HCT116 (cell line): ENCODE results near the gene ARHGAP33. TPM values are rescaled to one million over a fixed set of nuclear protein-coding genes. Genes with fewer than 3 reads are reported as not detected.

Experiments
- ATAC-seq: fragments of 200-7000 bp; cut with Tn5 transposase; 2 replicates; pipeline ENCODE4 v1.9.1; 2020; ENCODE audit warnings: mild to moderate bottlenecking, moderate library complexity
- BruUV-seq: library from RNA; stranded (reverse); fragments of 400-500 nt; replicated peaks from 2 replicates; lab custom pipeline; 2021; lab: Mats Ljungman, UMichigan
- CTCF ChIA-PET: fragments of 300-600 bp; sonication (Branson Sonifier 250); formaldehyde crosslinking; loops from one replicate; lab custom pipeline; 2021; ENCODE audit warnings: antibody characterized with exemption; lab: Charles Lee
- POLR2A ChIA-PET: fragments of 300-600, 350-600 bp; sonication (Branson Sonifier 250); formaldehyde crosslinking; loops from one replicate; lab custom pipeline; 2021; ENCODE audit warnings: antibody characterized with exemption; lab: Charles Lee
- RAD21 ChIA-PET, 2 experiments: fragments of 300-600 bp; sonication (Branson Sonifier 250); formaldehyde crosslinking; loops; one replicate each; lab custom pipeline; 2023; ENCODE audit warnings: low total read pairs in 2 of 2; ENCODE audit not compliant: uncharacterized antibody in 2 of 2, unreplicated experiment in 2 of 2, low non-redundant PET in 1 of 2; lab: Charles Lee
- DNase-seq: peaks from one replicate; pipeline ENCODE4 v3.0.0-alpha.2; 2010; ENCODE audit warnings: low read depth, low spot score
- H2AFZ ChIP-seq: fragments of 200-600 bp; shearing (Covaris generic), sonication (generic); 2 replicates; pipeline ENCODE4 v1.6.1; 2017; ENCODE audit warnings: low read depth, mixed run types, mixed read lengths, antibody characterized with exemption, low read length; ENCODE audit not compliant: poor library complexity, severe bottlenecking
- H3K27ac ChIP-seq: 2 replicates; pipeline ENCODE4 v1.5.1; 2012; ENCODE audit warnings: low read depth, low read length
- H3K27me3 ChIP-seq: fragments of 200-600 bp; sonication (generic); 2 replicates; pipeline ENCODE4 v1.6.1; 2016; ENCODE audit warnings: mixed run types, low read length, mixed read lengths; ENCODE audit not compliant: insufficient read depth
- H3K36me3 ChIP-seq, 2 experiments: fragments of 200-500 bp in 1 of 2; fragments of 200-600 bp in 1 of 2; sonication (Bioruptor generic) in 1 of 2; sonication (generic) in 1 of 2; 2 replicates each; pipeline versions ENCODE4 v1.5.1 to v1.6.1; 2014 to 2016; ENCODE audit warnings: low read length in 2 of 2, inconsistent platforms in 1 of 2, mixed read lengths in 1 of 2, mixed run types in 1 of 2; ENCODE audit not compliant: insufficient read depth in 2 of 2, control insufficient read depth in 1 of 2
- H3K4me1 ChIP-seq, 2 experiments: fragments of 200-600 bp in 1 of 2; sonication (generic) in 1 of 2; 2 replicates each; pipeline versions ENCODE4 v1.5.1 to v1.6.1; 2012 to 2017; ENCODE audit warnings: low read length in 2 of 2, inconsistent platforms in 1 of 2, mild to moderate bottlenecking in 1 of 2, mixed read lengths in 1 of 2, mixed run types in 1 of 2, moderate library complexity in 1 of 2; ENCODE audit not compliant: insufficient read depth in 2 of 2, control insufficient read depth in 1 of 2
- H3K4me2 ChIP-seq: fragments of 200-600 bp; sonication (generic); 2 replicates; pipeline ENCODE4 v1.6.1; 2017; ENCODE audit warnings: mixed run types, low read length, mixed read lengths
- H3K4me3 ChIP-seq, 2 experiments: fragments of 200-600 bp in 1 of 2; sonication (generic) in 1 of 2; replicated peaks in 1 of 2; 2 replicates each; pipeline ENCODE4 v1.5.1; 2011 to 2016; ENCODE audit warnings: low read length in 2 of 2, control low read depth in 1 of 2, low read depth in 1 of 2, mild to moderate bottlenecking in 1 of 2, mixed read lengths in 1 of 2, mixed run types in 1 of 2
- H3K79me2 ChIP-seq: fragments of 200-600 bp; sonication (generic); 2 replicates; pipeline ENCODE4 v1.6.1; 2017; ENCODE audit warnings: mild to moderate bottlenecking, mixed run types, low read length, moderate library complexity, mixed read lengths; ENCODE audit not compliant: insufficient read depth
- H3K9ac ChIP-seq: fragments of 200-600 bp; sonication (generic); 2 replicates; pipeline ENCODE4 v1.6.1; 2016; ENCODE audit warnings: low read length, mixed read lengths
- H3K9me2 ChIP-seq: fragments of 200-600 bp; sonication (generic), shearing (Covaris generic); 2 replicates; pipeline ENCODE4 v1.6.1; 2017; ENCODE audit warnings: mixed run types, mild to moderate bottlenecking, moderate library complexity; ENCODE audit not compliant: insufficient read depth
- H3K9me3 ChIP-seq, 2 experiments: fragments of 200-500 bp in 1 of 2; fragments of 200-600 bp in 1 of 2; sonication (Bioruptor generic) in 1 of 2; sonication (generic) in 1 of 2; 2 replicates each; pipeline ENCODE4 v1.6.1; 2014 to 2017; ENCODE audit warnings: low read length in 2 of 2, mixed read lengths in 2 of 2, inconsistent platforms in 1 of 2, low read depth in 1 of 2, mild to moderate bottlenecking in 1 of 2, mixed run types in 1 of 2, moderate library complexity in 1 of 2; ENCODE audit not compliant: control insufficient read depth in 1 of 2, insufficient read depth in 1 of 2
- H4K20me1 ChIP-seq: fragments of 200-600 bp; sonication (generic), shearing (Covaris generic); 2 replicates; pipeline ENCODE4 v1.6.1; 2017; ENCODE audit warnings: mixed run types, mild to moderate bottlenecking, moderate library complexity; ENCODE audit not compliant: insufficient read depth
- CEBPB ChIP-seq: IDR thresholded peaks from 2 replicates; pipeline ENCODE4 v1.6.1; 2012; ENCODE audit warnings: low read depth
- EGR1 ChIP-seq: IDR thresholded peaks from 2 replicates; pipeline ENCODE4 v1.6.1; 2012; ENCODE audit warnings: low read depth
- EZH2 ChIP-seq: fragments of 200-600 bp; sonication (generic); IDR thresholded peaks from 2 replicates; pipeline ENCODE4 v1.6.1; 2017; ENCODE audit warnings: antibody characterized with exemption, mixed run types
- EZH2phosphoT487 ChIP-seq: fragments of 200-600 bp; IDR thresholded peaks from 2 replicates; pipeline ENCODE4 v1.6.1; 2018; ENCODE audit warnings: antibody characterized with exemption, borderline replicate concordance
- FOSL1 ChIP-seq: IDR thresholded peaks from 2 replicates; pipeline ENCODE4 v1.6.1; 2012; ENCODE audit warnings: low read depth
- POLR2AphosphoS5 ChIP-seq: IDR thresholded peaks from 2 replicates; pipeline ENCODE4 v1.6.1; 2011; ENCODE audit warnings: mild to moderate bottlenecking, low read depth, low read length, moderate library complexity
- SIN3A ChIP-seq: IDR thresholded peaks from 2 replicates; pipeline ENCODE4 v1.6.1; 2012; ENCODE audit warnings: low read depth
- SRF ChIP-seq: IDR thresholded peaks from 2 replicates; pipeline ENCODE4 v1.6.1; 2012; ENCODE audit warnings: low read depth
- TCF7L2 ChIP-seq: IDR thresholded peaks from 2 replicates; pipeline ENCODE4 v1.7.0; 2011; ENCODE audit warnings: borderline replicate concordance, inconsistent platforms; ENCODE audit not compliant: insufficient read depth, insufficient read length; ENCODE audit errors: extremely low read depth
- YY1 ChIP-seq: IDR thresholded peaks from 2 replicates; pipeline ENCODE4 v1.6.1; 2011; ENCODE audit warnings: low read length, low read depth, moderate library complexity, mild to moderate bottlenecking; ENCODE audit not compliant: insufficient replicate concordance; ENCODE audit errors: extremely low read depth
- ZFX ChIP-seq: fragments of 450-650 bp; IDR thresholded peaks from 2 replicates; pipeline ENCODE4 v1.6.1; 2017
- ZNF274 ChIP-seq: fragments of 200-500 bp; sonication (Bioruptor generic); IDR thresholded peaks from 2 replicates; pipeline ENCODE4 v1.6.1; 2014; ENCODE audit warnings: mild to moderate bottlenecking, low read depth, low read length, inconsistent platforms
- intact Hi-C: fragments of 100-400 bp; cut with micrococcal nuclease; formaldehyde crosslinking; loops from 2 replicates; pipeline ENCODE4 v1.10.0; 2022
- total RNA-seq: library from RNA; stranded (reverse); gene quantifications from one replicate; pipeline ENCODE4 v1.2.1, GENCODE V29; 2021; ENCODE audit not compliant: unreplicated experiment
- TF ChIP-seq, protein P1 (sequence below): IDR thresholded peaks from 2 replicates; pipeline ENCODE4 v1.6.1; 2012
- TF ChIP-seq, protein P2 (sequence below), 3 experiments: fragments of 200-600 bp in 1 of 3; sonication (generic) in 1 of 3; IDR thresholded peaks in 2 of 3; conservative IDR thresholded peaks in 1 of 3; 2 replicates each; pipeline ENCODE4 v1.5.1; 2012 to 2017; ENCODE audit warnings: low read depth in 2 of 3, low read length in 2 of 3, antibody characterized with exemption in 1 of 3, borderline replicate concordance in 1 of 3, control low read depth in 1 of 3, mild to moderate bottlenecking in 1 of 3, mixed read lengths in 1 of 3, mixed run types in 1 of 3, moderate library complexity in 1 of 3; ENCODE audit not compliant: insufficient read depth in 1 of 3

ARHGAP33 gene
- total RNA-seq, 1 experiment from 2014 or later = 30.2 TPM

DNA sequence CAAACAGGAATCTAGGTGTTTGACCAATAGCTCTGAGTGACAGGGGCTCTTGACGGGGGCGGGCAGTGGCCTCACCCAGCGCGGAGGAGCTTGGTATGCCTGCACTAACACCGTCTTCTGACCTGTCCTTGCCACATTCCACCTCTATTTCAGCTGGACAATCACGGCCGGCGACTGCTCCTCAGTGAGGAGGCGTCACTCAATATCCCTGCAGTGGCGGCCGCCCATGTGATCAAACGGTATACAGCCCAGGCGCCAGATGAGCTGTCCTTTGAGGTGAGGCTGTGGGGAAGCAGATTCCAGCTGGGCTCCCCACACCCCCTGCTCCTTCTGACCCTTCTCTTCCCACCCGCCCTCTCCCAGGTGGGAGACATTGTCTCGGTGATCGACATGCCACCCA lies 4.7 kb downstream of the ARHGAP33 start:
- RAD21 ChIA-PET = no interaction called here
- DNase-seq = no peak
- TF ChIP-seq TCF7L2 = no peak
- TF ChIP-seq, protein P1, sequence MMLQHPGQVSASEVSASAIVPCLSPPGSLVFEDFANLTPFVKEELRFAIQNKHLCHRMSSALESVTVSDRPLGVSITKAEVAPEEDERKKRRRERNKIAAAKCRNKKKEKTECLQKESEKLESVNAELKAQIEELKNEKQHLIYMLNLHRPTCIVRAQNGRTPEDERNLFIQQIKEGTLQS = no peak
- TF ChIP-seq, protein P2, sequence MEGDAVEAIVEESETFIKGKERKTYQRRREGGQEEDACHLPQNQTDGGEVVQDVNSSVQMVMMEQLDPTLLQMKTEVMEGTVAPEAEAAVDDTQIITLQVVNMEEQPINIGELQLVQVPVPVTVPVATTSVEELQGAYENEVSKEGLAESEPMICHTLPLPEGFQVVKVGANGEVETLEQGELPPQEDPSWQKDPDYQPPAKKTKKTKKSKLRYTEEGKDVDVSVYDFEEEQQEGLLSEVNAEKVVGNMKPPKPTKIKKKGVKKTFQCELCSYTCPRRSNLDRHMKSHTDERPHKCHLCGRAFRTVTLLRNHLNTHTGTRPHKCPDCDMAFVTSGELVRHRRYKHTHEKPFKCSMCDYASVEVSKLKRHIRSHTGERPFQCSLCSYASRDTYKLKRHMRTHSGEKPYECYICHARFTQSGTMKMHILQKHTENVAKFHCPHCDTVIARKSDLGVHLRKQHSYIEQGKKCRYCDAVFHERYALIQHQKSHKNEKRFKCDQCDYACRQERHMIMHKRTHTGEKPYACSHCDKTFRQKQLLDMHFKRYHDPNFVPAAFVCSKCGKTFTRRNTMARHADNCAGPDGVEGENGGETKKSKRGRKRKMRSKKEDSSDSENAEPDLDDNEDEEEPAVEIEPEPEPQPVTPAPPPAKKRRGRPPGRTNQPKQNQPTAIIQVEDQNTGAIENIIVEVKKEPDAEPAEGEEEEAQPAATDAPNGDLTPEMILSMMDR (IDR thresholded peaks at IDR 0.05 in 2 of 3, conservative IDR thresholded peaks at IDR 0.05 in 1 of 3; ENCODE audit: borderline replicate concordance in 1 of 3, insufficient read depth in 1 of 3, low read depth in 2 of 3, low read length in 2 of 3) = no peak
- no peak for TF ChIP-seq FOSL1
- no peak for TF ChIP-seq SIN3A
- no peak for TF ChIP-seq ZNF274
- TF ChIP-seq ZFX = no peak
- TF ChIP-seq YY1 = no peak
- TF ChIP-seq EZH2 = no peak
- no peak for TF ChIP-seq POLR2AphosphoS5
- TF ChIP-seq EZH2phosphoT487 = no peak
- no peak for TF ChIP-seq CEBPB
- TF ChIP-seq SRF = no peak
- no peak for TF ChIP-seq EGR1
- TF ChIP-seq, all 23 proteins: peak for 0
- Histone ChIP-seq H3K4me1 (peaks cover 3 to 9% of the 10 kb centered on the region in 2 experiments; a peak in 3 of 4 replicates), H3K4me2 (no peak overlapping the region), H3K9ac (no peak overlapping the region), H3K27me3 (no peaks in the 10 kb centered on the region), H3K9me3 (no peaks in the 10 kb centered on the region), H3K9me2 (no peaks in the 10 kb centered on the region), H3K36me3 (peaks cover 0 to 4% of the 10 kb centered on the region in 2 experiments; a peak in 2 of 4 replicates), H4K20me1 (no peaks in the 10 kb centered on the region), H3K79me2 (0 out of 2 replicates have a peak, but pooled peaks cover 3% of the 10 kb centered on the region), H2AFZ (no peak overlapping the region), H3K4me3 (no peak overlapping the region), H3K27ac (no peak overlapping the region)
- POLR2A ChIA-PET = no interaction called here
- intact Hi-C loops = no loop called here
- no TSS peak for BruUV-seq
- CTCF ChIA-PET = no interaction called here
- no peak for ATAC-seq
